Stimulated activated CD4-positive, alpha-beta T cell treated with anti-CD3 and anti-CD28 coated beads, Interleukin-1b, Interleukin-23, amount 100 ng/mL, for 1 hour (primary cell): ENCODE data around the gene ZBTB38.

Experiments used
- DNase-seq, 2 donors: peaks; one replicate each; pipeline ENCODE4 v3.0.0-alpha.2; 2020; ENCODE audit warnings: low read depth in 2 of 2

ZBTB38 gene

GRCh38 chr3:141338881-141339280 is 29.4 kb upstream of the ZBTB38 start:
- no peak for DNase-seq

- DNase-seq = no peak
Observed at GRCh38 chr3:141341536-141341935, 26.8 kb upstream of the ZBTB38 start.

- DNase-seq = no peak
Observed at GRCh38 chr3:141342386-141342785, 25.9 kb upstream of the ZBTB38 start.

- no peak for DNase-seq
Observed at GRCh38 chr3:141343077-141343476, 25.2 kb upstream of the ZBTB38 start.

GRCh38 chr3:141343865-141344271 is 24.4 kb upstream of the ZBTB38 start:
- no peak for DNase-seq

- no peak for DNase-seq
Observed at GRCh38 chr3:141345528-141345927, 22.8 kb upstream of the ZBTB38 start.

- DNase-seq = no peak
Observed at GRCh38 chr3:141346007-141346406, 22.3 kb upstream of the ZBTB38 start.

- no peak for DNase-seq
Observed at GRCh38 chr3:141346418-141346817, 21.9 kb upstream of the ZBTB38 start.

GRCh38 chr3:141346839-141347238 is 21.5 kb upstream of the ZBTB38 start:
- DNase-seq = no peak

GRCh38 chr3:141348837-141349236 is 19.5 kb upstream of the ZBTB38 start:
- DNase-seq = no peak

GRCh38 chr3:141349711-141350110 is 18.6 kb upstream of the ZBTB38 start:
- DNase-seq = no peak

- no peak for DNase-seq
Observed at GRCh38 chr3:141350666-141351065, 17.6 kb upstream of the ZBTB38 start.

GRCh38 chr3:141352262-141352984 is 15.9 kb upstream of the ZBTB38 start:
- no peak for DNase-seq

- DNase-seq = no peak
Observed at GRCh38 chr3:141353652-141354495, 14.4 kb upstream of the ZBTB38 start.

- DNase-seq = no peak
Observed at GRCh38 chr3:141354517-141354916, 13.8 kb upstream of the ZBTB38 start.

GRCh38 chr3:141355242-141355641 is 13.1 kb upstream of the ZBTB38 start:
- no peak for DNase-seq

- no peak for DNase-seq
Observed at GRCh38 chr3:141356046-141356445, 12.3 kb upstream of the ZBTB38 start.

- no peak for DNase-seq
Observed at GRCh38 chr3:141360888-141361598, 7.3 kb upstream of the ZBTB38 start.

- no peak for DNase-seq
Observed at GRCh38 chr3:141362736-141363135, 5.6 kb upstream of the ZBTB38 start.

- DNase-seq = no peak
Observed at GRCh38 chr3:141365201-141365600, 3.1 kb upstream of the ZBTB38 start.

GRCh38 chr3:141366285-141367037 is 1.8 kb upstream of the ZBTB38 start:
- DNase-seq = no peak
